Esophagus squamous epithelium (tissue), 5 donors: ENCODE data around the gene SMU1. TPM values are rescaled to one million over a fixed set of nuclear protein-coding genes. Genes with fewer than 3 reads are reported as not detected.

Experiments used
- DNase-seq: peaks from one replicate; lab custom pipeline; 2025; lab: John Stamatoyannopoulos, UW
- H3K27ac ChIP-seq, 4 donors: fragments of 200-600 bp; sonication (generic); one replicate each; pipeline ENCODE4 v1.5.1; 2016 to 2019; ENCODE audit warnings: mild to moderate bottlenecking in 1 of 4
- H3K27me3 ChIP-seq, 4 donors: fragments of 200-600 bp; sonication (generic); 1 replicate in 3 of 4; 2 replicates in 1 of 4; pipeline versions ENCODE4 v1.5.1 to v1.6.0; 2017 to 2021; ENCODE audit warnings: antibody characterized with exemption in 1 of 4
- H3K36me3 ChIP-seq, 3 donors: fragments of 200-600 bp; sonication (generic); one replicate each; pipeline ENCODE4 v1.5.1; 2016 to 2019
- H3K4me1 ChIP-seq, 3 donors: fragments of 200-600 bp; sonication (generic); one replicate each; pipeline ENCODE4 v1.5.1; 2017 to 2019
- H3K4me3 ChIP-seq, 4 donors: fragments of 200-600 bp; sonication (generic); 1 replicate in 3 of 4; 2 replicates in 1 of 4; pipeline ENCODE4 v1.5.1; 2016 to 2019; ENCODE audit warnings: mild to moderate bottlenecking in 2 of 4, moderate library complexity in 1 of 4
- H3K9me3 ChIP-seq, 3 donors: fragments of 200-600 bp; sonication (generic); one replicate each; pipeline ENCODE4 v1.5.1; 2016 to 2019
- POLR2A ChIP-seq, 4 donors: fragments of 450-650 bp; IDR thresholded peaks; one replicate each; pipeline ENCODE4 v1.6.1; 2017; ENCODE audit warnings: antibody characterized with exemption in 4 of 4, mild to moderate bottlenecking in 4 of 4, moderate library complexity in 3 of 4
- WGBS, 2 donors: methylation state at CpG; one replicate each; pipeline ENCODE4 v1.1.5; 2018; 5-methylcytosine and 5-hydroxymethylcytosine counted together
- intact Hi-C: fragments of 100-400 bp; cut with DNase I; formaldehyde crosslinking; loops from one replicate; pipeline ENCODE4 v1.15.0; 2022
- total RNA-seq, 4 donors: library from RNA; depleted of rRNA; stranded (reverse); fragments of >200 nt; gene quantifications; one replicate each; pipeline ENCODE4 v1.1.0, GENCODE V29; 2016
- TF ChIP-seq, protein P1 (sequence below), 6 experiments: fragments of 450-650 bp in 4 of 6; fragments of 200-600 bp in 2 of 6; sonication (generic) in 2 of 6; IDR thresholded peaks; one replicate each; pipeline ENCODE4 v1.5.1; 2016 to 2019; ENCODE audit warnings: antibody characterized with exemption in 6 of 6, mild to moderate bottlenecking in 4 of 6, moderate library complexity in 4 of 6
- donor health status: DM: yes; HTN: yes; CAD: no.

The SMU1 gene
- total RNA-seq, 4 donors from 2014 or later = 9.4 to 19.1 (median 13.6) TPM

DNA sequence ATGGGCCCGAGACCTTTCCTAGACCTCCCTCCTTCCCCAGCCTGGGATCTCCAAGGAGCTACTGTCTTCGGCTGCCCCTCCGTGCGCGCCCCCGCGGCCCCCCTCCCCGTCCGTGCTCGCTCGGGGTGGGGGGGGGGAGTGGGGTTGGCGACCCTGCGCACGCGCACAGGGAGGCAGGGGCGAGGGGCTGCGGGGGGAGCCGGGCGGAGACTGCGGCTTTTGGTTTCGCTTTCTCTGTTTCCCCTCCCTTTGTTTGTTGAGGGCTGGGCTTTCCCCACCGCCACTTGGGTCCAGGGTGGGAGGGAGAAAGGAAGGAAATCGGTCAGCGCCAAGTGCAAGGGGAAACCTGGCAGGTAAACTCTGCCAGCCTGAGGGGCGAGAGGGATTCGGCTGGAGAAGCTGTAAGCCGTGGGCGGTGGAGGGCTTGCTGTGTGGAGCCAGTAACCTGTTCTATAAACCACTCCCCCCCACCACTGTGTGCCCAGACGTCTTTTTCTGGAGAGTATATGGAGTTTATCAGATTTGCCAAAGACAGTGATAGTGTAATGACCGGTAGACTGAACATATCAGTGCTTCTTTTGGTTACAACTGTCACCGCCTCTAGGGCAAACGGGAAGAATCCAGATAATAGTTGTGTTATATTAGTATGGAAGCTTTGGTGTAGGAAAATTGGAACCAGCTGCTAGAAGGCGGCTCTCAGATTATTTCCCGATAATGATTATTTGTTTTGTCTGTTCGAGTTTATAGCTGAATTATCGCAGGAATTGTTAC is 50.7 kb downstream of the SMU1 start:
- Histone ChIP-seq H3K9me3 (no peaks in the 10 kb centered on the region), H3K27ac (peak overlapping the region; percentile 96 to 100 (median 99)), H3K27me3 (no peaks in the 10 kb centered on the region), H3K4me3 (peak overlapping the region; percentile 87 to 100 (median 96)), H3K4me1 (peaks cover 19 to 77% (median 47%) of the 10 kb centered on the region in 3 donors), H3K36me3 (peaks cover 0 to 45% (median 0%) of the 10 kb centered on the region in 3 donors)
- DNase-seq = no peak
- no peak for TF ChIP-seq POLR2A (IDR thresholded peaks at IDR 0.05)
- TF ChIP-seq, protein P1, sequence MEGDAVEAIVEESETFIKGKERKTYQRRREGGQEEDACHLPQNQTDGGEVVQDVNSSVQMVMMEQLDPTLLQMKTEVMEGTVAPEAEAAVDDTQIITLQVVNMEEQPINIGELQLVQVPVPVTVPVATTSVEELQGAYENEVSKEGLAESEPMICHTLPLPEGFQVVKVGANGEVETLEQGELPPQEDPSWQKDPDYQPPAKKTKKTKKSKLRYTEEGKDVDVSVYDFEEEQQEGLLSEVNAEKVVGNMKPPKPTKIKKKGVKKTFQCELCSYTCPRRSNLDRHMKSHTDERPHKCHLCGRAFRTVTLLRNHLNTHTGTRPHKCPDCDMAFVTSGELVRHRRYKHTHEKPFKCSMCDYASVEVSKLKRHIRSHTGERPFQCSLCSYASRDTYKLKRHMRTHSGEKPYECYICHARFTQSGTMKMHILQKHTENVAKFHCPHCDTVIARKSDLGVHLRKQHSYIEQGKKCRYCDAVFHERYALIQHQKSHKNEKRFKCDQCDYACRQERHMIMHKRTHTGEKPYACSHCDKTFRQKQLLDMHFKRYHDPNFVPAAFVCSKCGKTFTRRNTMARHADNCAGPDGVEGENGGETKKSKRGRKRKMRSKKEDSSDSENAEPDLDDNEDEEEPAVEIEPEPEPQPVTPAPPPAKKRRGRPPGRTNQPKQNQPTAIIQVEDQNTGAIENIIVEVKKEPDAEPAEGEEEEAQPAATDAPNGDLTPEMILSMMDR (IDR thresholded peaks at IDR 0.05) = no peak
- WGBS, 2 donors = 1 to 2% methylated on average over 8 to 20 of the region's 36 CpGs
- intact Hi-C loops = no loop called here

DNA sequence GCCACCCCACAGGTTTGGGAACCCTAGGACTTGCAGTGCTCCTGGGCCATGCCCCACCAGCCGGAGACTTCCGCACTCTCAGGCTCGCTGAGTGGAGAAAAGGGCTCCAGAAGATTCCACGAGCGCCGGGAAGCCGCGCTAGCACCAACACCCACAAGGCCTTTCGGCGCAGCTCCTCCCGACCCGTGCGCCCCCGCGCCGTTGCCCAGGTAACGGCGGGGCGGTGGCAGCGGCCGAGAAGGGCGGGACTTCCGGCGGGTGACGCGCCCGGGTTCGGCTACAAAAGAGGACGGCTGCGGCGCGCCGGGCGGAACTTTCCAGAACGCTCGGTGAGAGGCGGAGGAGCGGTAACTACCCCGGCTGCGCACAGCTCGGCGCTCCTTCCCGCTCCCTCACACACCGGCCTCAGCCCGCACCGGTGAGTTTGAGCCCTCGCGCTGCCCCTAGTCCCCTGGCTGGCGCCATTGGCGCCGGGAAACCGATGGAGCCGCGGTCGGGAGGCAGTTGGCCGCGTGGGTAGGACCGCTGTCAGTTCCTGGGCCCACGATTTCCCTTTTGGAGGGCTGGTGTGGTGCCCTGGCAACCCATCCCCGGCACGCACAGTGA is 51.4 kb downstream of the SMU1 start, which contains the start of gene DNAJA1:
TSS of gene DNAJA1 (plus strand) at position 308 of the 606 bp plus-strand sequence. CDS start 1,212 bp downstream, outside the sequence.
- no peaks in the 10 kb centered on the region for H3K9me3 ChIP-seq
- intact Hi-C loops = no loop called here
- H3K4me3 ChIP-seq = peak within 1 kb of the TSS; percentile 87 to 100 (median 96)
- peaks cover 19 to 70% (median 47%) of the 10 kb centered on the region in 3 donors for H3K4me1 ChIP-seq
- H3K27me3 ChIP-seq = no peaks in the 10 kb centered on the region
- peak within 1 kb of the TSS; percentile 96 to 100 (median 99) for H3K27ac ChIP-seq
- WGBS, 2 donors = 0% methylated on average over 7 of the region's 61 CpGs; no CpG with 5 or more reads in 1 of the 2 donors
- TF ChIP-seq, protein P1 (IDR thresholded peaks at IDR 0.05) = no peak
- peak in 3 of 4 donors; percentile 94 to 99 (median 98) for TF ChIP-seq POLR2A (IDR thresholded peaks at IDR 0.05)
- peaks cover 0 to 45% (median 0%) of the 10 kb centered on the region in 3 donors for H3K36me3 ChIP-seq
- peak; percentile 57 for DNase-seq

DNA sequence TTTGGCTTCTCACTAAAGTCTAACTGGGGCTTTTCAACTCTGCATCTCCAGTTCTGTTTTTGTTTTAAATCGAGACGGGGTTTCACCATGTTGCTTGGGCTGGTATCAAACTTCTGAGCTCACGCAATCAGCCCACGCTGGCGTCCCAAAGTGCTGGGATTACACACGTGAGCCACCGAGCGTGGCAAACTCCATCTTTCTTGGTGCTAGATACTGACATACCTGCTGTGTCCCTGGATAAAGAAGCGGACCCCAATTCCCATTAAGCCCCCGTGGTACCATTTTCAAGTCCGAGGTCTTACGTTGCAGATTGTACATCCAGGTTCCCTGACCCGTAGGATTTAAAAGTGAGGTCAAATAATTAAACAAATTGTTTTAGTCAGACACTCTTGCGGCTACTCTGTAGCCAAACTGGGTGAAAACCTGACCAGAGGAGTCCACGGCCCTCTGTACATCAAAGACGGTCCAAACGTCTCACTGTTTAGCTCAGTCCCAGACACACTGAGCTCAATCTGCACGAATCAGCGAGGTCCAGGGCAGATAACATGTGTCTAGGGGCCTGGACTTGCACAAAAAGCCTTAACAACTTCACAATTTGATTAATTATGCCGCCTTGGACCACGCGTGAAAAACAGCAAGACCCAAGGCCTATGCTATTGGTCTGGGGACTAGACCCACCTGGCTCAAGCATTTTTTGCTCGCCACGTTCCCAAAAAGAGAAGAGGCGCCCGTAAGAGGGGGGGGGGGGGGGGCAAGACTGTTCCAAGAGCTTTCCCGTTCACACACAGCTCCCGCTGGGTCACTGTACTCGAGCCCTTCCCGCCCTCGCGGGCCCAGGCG is 52.1 kb downstream of the SMU1 start:
- WGBS, 2 donors = 19 to 21% methylated on average over 18 to 24 of the region's 33 CpGs
- Histone ChIP-seq H3K27me3 (no peaks in the 10 kb centered on the region), H3K36me3 (peaks cover 0 to 45% (median 0%) of the 10 kb centered on the region in 3 donors), H3K4me3 (peak overlapping the region; percentile 87 to 100 (median 96)), H3K4me1 (peaks cover 19 to 63% (median 43%) of the 10 kb centered on the region in 3 donors), H3K9me3 (no peaks in the 10 kb centered on the region), H3K27ac (peak overlapping the region; percentile 96 to 100 (median 99))
- intact Hi-C loops = no loop called here
- DNase-seq = no peak
- TF ChIP-seq, protein P1 (IDR thresholded peaks at IDR 0.05) = no peak
- TF ChIP-seq POLR2A (IDR thresholded peaks at IDR 0.05) = no peak

DNA sequence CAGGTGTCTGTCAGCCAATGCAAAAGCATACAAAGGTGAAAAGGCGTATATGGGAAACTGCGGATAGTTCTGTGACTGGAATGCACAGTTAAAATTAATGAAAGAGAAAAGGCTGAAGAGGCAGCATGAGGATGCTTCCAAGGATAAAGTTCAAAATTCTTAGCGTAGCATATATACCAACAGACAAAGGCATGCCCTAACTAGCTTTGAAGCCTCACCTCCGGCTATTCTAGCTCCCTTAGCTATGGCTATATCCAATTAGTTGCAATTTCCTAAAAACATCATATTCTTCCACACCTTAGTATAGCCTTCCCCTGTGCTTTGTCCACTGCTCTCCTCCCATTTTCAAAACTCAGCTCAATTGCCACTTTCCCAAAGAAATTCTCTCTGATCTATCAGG is 52.8 kb downstream of the SMU1 start:
- intact Hi-C loops = no loop called here
- H3K4me1 ChIP-seq = peaks cover 18 to 56% (median 37%) of the 10 kb centered on the region in 3 donors
- WGBS, 2 donors = 42 to 43% methylated on average over 4 of the region's 4 CpGs
- no peak for DNase-seq
- no peaks in the 10 kb centered on the region for H3K9me3 ChIP-seq
- TF ChIP-seq, protein P1 (IDR thresholded peaks at IDR 0.05) = no peak
- no peak for TF ChIP-seq POLR2A (IDR thresholded peaks at IDR 0.05)
- no peaks in the 10 kb centered on the region for H3K27me3 ChIP-seq
- H3K36me3 ChIP-seq = peaks cover 0 to 43% (median 0%) of the 10 kb centered on the region in 3 donors
- H3K27ac ChIP-seq = peak overlapping the region; percentile 96 to 100 (median 99)
- peak overlapping the region; percentile 87 to 100 (median 96) for H3K4me3 ChIP-seq
